ENCODE data around the gene HNRNPU. TPM values are rescaled to one million over a fixed set of nuclear protein-coding genes. Genes with fewer than 3 reads are reported as not detected.

The HNRNPU gene
- total and polyA plus RNA-seq, 2 of the 13 experiments (the other 11 are each of a cell fraction or from before 2014, with no cell fraction given) = 101 to 508 TPM

- Histone ChIP-seq H3K9ac (ENCODE audit: insufficient read depth, low read depth, low read length) (no peak overlapping the region), H2AFZ (ENCODE audit: low read length) (no peak overlapping the region), H3K4me2 (ENCODE audit: low read depth, low read length) (no peak overlapping the region), H3K27ac (ENCODE audit: extremely low read length, insufficient read depth, low read length) (no peak overlapping the region), H3K36me3 (replicated peaks in 1 of 2; ENCODE audit: control insufficient read depth in 1 of 2, insufficient read depth in 2 of 2, low read length in 2 of 2) (peaks cover 10 to 57% of the 10 kb centered on the region in 2 experiments), H3K9me3 (ENCODE audit: low read length) (no peaks in the 10 kb centered on the region), H4K20me1 (ENCODE audit: insufficient read depth, low read length) (peaks cover 6% of the 10 kb centered on the region), H3K4me3 (replicated peaks in 1 of 3; ENCODE audit: insufficient read depth in 1 of 3, low read depth in 2 of 3, low read length in 3 of 3) (no peak overlapping the region), H3K27me3 (ENCODE audit: control insufficient read depth in 1 of 2, insufficient read depth in 2 of 2, low read length in 2 of 2) (no peaks in the 10 kb centered on the region), H3K79me2 (ENCODE audit: insufficient read depth, low read length) (peaks cover 16% of the 10 kb centered on the region), H3K4me1 (ENCODE audit: insufficient read depth, low read length) (peaks cover 17% of the 10 kb centered on the region; the same call in 1 of the 2 replicates)
- in situ Hi-C loops (cut with HindIII; ENCODE audit: extremely low pct_ligation_motif_present, low pct_unique_long_range_greater_than_20kb) = no loop called here
- 0 out of 2 replicates have a peak, but pooled peaks have one; percentile 24 for TF ChIP-seq POLR2G (IDR thresholded peaks at IDR 0.05; ENCODE audit: low read depth, low read length)
- 0 out of 2 replicates have a peak, but pooled peaks have one; percentile 20 for TF ChIP-seq PHF21A (CRISPR knock-in tag; IDR thresholded peaks at IDR 0.05)
- peak; percentile 11; the same call in 1 of the 2 replicates for TF ChIP-seq RAD21 (CRISPR knock-in tag; IDR thresholded peaks at IDR 0.05)
- no peak for TF ChIP-seq GLI4 (CRISPR knock-in tag; IDR thresholded peaks at IDR 0.05; ENCODE audit: borderline replicate concordance)
- POLR2A ChIA-PET = interaction anchor here (2.3 to 3.9 kb wide), 2 partner anchors 11 to 16 kb away, joined by 14 to 27 read pairs; partner anchors contain the start of gene COX20
- ATAC-seq (no peak), FAIRE-seq (no peak), DNase-seq (ENCODE audit: low spot score) (no peak)
- CTCF ChIA-PET (ENCODE audit: low intra/inter-chr PET ratio, low total read pairs) = no interaction called here
- WGBS (ENCODE audit: low lambda C conversion rate) = 100% methylated on average over 2 of the region's 2 CpGs
- no TSS peak for BruUV-seq (replicated peaks)
- intact Hi-C loops (cut with micrococcal nuclease; ENCODE audit: unreplicated experiment) = no loop called here
Observed at GRCh38 chr1:244850896-244851295, 13.4 kb downstream of the HNRNPU start.

- WGBS (ENCODE audit: low lambda C conversion rate) = 77% methylated on average over 3 of the region's 3 CpGs
- H3K27ac ChIP-seq (ENCODE audit: extremely low read length, insufficient read depth, low read length) = peak overlapping the region; percentile 6
Observed at GRCh38 chr1:244850099-244850852, 14.1 kb downstream of the HNRNPU start.

More at GRCh38 chr1:244850099-244850852, 14.1 kb downstream of the HNRNPU start:
- no peak for FAIRE-seq
- CTCF ChIA-PET (ENCODE audit: low intra/inter-chr PET ratio, low total read pairs) = no interaction called here
- Histone ChIP-seq H3K9me3 (ENCODE audit: low read length) (no peaks in the 10 kb centered on the region), H3K4me3 (replicated peaks in 1 of 3; ENCODE audit: insufficient read depth in 1 of 3, low read depth in 2 of 3, low read length in 3 of 3) (no peak overlapping the region), H3K4me2 (ENCODE audit: low read depth, low read length) (no peak overlapping the region), H3K36me3 (replicated peaks in 1 of 2; ENCODE audit: control insufficient read depth in 1 of 2, insufficient read depth in 2 of 2, low read length in 2 of 2) (peaks cover 8 to 54% of the 10 kb centered on the region in 2 experiments), H2AFZ (ENCODE audit: low read length) (no peak overlapping the region), H3K79me2 (ENCODE audit: insufficient read depth, low read length) (peaks cover 9% of the 10 kb centered on the region), H3K4me1 (ENCODE audit: insufficient read depth, low read length) (peaks cover 12% of the 10 kb centered on the region; the same call in 1 of the 2 replicates), H3K27me3 (ENCODE audit: control insufficient read depth in 1 of 2, insufficient read depth in 2 of 2, low read length in 2 of 2) (no peaks in the 10 kb centered on the region), H3K9ac (ENCODE audit: insufficient read depth, low read depth, low read length) (no peak overlapping the region), H4K20me1 (ENCODE audit: insufficient read depth, low read length) (peaks cover 6% of the 10 kb centered on the region)
- POLR2A ChIA-PET = interaction anchor here (0.7 to 3.9 kb wide), 3 partner anchors 12 to 119 kb away, joined by 3 to 27 read pairs (median 14); partner anchors contain the start of gene COX20
- in situ Hi-C loops (cut with HindIII; ENCODE audit: extremely low pct_ligation_motif_present, low pct_unique_long_range_greater_than_20kb) = no loop called here
- no TSS peak for BruUV-seq (replicated peaks)
- intact Hi-C loops (cut with micrococcal nuclease; ENCODE audit: unreplicated experiment) = no loop called here
- DNase-seq (ENCODE audit: low spot score) = no peak
- peak; percentile 57 for TF ChIP-seq POLR2G (IDR thresholded peaks at IDR 0.05; ENCODE audit: low read depth, low read length)
- TF ChIP-seq RBM22 (optimal IDR thresholded peaks at IDR 0.05; ENCODE audit: low read length) = peak; percentile 84
- no peak for TF ChIP-seq SIN3B (IDR thresholded peaks at IDR 0.05; ENCODE audit: low read length)
- no peak; the same call in none of the 2 replicates for TF ChIP-seq POLR2AphosphoS5 (IDR thresholded peaks at IDR 0.05; ENCODE audit: low read depth, low read length)
- peak in 1 of 2 experiments; percentile 53; a peak in 1 of 4 replicates for TF ChIP-seq POLR2A (IDR thresholded peaks at IDR 0.05; ENCODE audit: insufficient read depth in 1 of 2, low read depth in 2 of 2, low read length in 2 of 2)
- peak; percentile 26; the same call in 1 of the 2 replicates for TF ChIP-seq RBFOX2 (IDR thresholded peaks at IDR 0.05; ENCODE audit: low read depth, low read length)
- no peak for TF ChIP-seq FOXP1 (IDR thresholded peaks at IDR 0.05)
- TF ChIP-seq FOXP1 (CRISPR knock-in tag; IDR thresholded peaks at IDR 0.05) = no peak
- no peak for TF ChIP-seq HDAC2 (CRISPR knock-in tag; IDR thresholded peaks at IDR 0.05)
- no peak for TF ChIP-seq NCOA5 (CRISPR knock-in tag; IDR thresholded peaks at IDR 0.05)
- TF ChIP-seq ZNF772 (CRISPR knock-in tag; IDR thresholded peaks at IDR 0.05) = no peak
- TF ChIP-seq ZIK1 (CRISPR knock-in tag; IDR thresholded peaks at IDR 0.05; ENCODE audit: borderline replicate concordance, low read depth) = no peak
- TF ChIP-seq PPARG (CRISPR knock-in tag; conservative IDR thresholded peaks at IDR 0.05) = peak; percentile 54; the same call in 1 of the 2 replicates
- peak; percentile 27; the same call in 1 of the 2 replicates for TF ChIP-seq POLR2AphosphoS2 (IDR thresholded peaks at IDR 0.05; ENCODE audit: low read depth, low read length)
- ATAC-seq = peak; percentile 14

Measured in HepG2 (cell line).